ENCODE measurements around the gene ALDH3A2.

DNA sequence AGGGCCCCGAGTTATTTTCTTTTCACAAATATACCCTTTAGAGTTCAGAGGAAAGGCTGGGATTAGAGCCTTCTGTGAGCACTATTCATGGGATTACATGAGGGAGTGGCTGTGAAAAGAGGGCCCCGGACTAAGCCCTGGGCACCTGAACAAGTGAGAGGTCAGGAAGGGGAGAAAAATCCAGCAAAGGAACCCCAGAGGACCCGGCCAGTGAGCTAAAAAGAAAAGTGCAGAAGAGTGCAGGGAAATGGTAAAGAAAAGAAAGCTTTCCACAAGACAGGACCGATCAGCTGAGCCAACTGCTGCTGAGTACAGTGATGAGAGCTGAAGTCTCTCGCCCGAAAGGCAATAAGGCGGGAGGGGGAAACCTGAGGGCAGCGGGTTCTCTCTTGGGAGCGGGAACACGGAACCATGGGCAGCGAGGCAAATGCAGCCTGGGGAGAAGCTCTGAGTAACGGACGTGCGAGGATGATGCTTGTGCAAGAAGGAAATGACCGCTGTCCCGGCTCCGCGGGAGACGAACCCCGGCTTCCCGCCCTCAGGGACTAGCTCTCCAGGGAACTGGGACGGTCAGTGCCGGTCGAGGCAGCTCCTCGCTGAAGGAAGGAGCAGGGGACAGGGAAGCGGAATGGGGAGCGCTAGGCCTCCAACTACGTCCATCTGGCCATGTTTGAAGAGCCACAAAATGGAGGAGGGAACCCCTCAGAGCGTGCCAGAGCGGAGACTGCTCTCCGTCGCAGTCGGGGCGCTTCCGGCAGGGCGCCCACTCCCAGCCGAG, 665 bp upstream of the ALDH3A2 start:
- TF ChIP-seq, protein P1, sequence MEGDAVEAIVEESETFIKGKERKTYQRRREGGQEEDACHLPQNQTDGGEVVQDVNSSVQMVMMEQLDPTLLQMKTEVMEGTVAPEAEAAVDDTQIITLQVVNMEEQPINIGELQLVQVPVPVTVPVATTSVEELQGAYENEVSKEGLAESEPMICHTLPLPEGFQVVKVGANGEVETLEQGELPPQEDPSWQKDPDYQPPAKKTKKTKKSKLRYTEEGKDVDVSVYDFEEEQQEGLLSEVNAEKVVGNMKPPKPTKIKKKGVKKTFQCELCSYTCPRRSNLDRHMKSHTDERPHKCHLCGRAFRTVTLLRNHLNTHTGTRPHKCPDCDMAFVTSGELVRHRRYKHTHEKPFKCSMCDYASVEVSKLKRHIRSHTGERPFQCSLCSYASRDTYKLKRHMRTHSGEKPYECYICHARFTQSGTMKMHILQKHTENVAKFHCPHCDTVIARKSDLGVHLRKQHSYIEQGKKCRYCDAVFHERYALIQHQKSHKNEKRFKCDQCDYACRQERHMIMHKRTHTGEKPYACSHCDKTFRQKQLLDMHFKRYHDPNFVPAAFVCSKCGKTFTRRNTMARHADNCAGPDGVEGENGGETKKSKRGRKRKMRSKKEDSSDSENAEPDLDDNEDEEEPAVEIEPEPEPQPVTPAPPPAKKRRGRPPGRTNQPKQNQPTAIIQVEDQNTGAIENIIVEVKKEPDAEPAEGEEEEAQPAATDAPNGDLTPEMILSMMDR (IDR thresholded peaks at IDR 0.05), result no peak
- TF ChIP-seq POLR2A (IDR thresholded peaks at IDR 0.05), result no peak
